Panc1 (cell line): ENCODE results near the gene USP37. TPM values are rescaled to one million over a fixed set of nuclear protein-coding genes. Genes with fewer than 3 reads are reported as not detected.

Source experiments
- ATAC-seq: fragments of 200-7000 bp; cut with Tn5 transposase; 2 replicates; pipeline ENCODE4 v1.9.1; 2020; ENCODE audit warnings: mild to moderate bottlenecking, moderate library complexity
- BruUV-seq: library from RNA; stranded (reverse); fragments of 400-500 nt; replicated peaks from 2 replicates; lab custom pipeline; 2021; lab: Mats Ljungman, UMichigan
- CTCF ChIA-PET: fragments of 300-600 bp; sonication (Branson Sonifier 250); formaldehyde crosslinking; loops from one replicate; lab custom pipeline; 2022; ENCODE audit warnings: antibody characterized with exemption; lab: Charles Lee
- POLR2A ChIA-PET: fragments of 300-600 bp; sonication (Branson Sonifier 250); formaldehyde crosslinking; loops from one replicate; lab custom pipeline; 2022; ENCODE audit warnings: antibody characterized with exemption; lab: Charles Lee
- DNase-seq: peaks from one replicate; pipeline ENCODE4 v3.0.0-alpha.2; 2010; ENCODE audit warnings: low read depth, low spot score
- H3K27ac ChIP-seq: 2 replicates; pipeline ENCODE4 v1.5.1; 2011; ENCODE audit warnings: mild to moderate bottlenecking, low read length, inconsistent platforms
- H3K27me3 ChIP-seq: fragments of 200-500 bp; sonication (Bioruptor generic); 2 replicates; pipeline ENCODE4 v1.6.0; 2014; ENCODE audit warnings: low read length, inconsistent platforms; ENCODE audit not compliant: control insufficient read depth, insufficient read depth
- H3K36me3 ChIP-seq: fragments of 200-500 bp; sonication (Bioruptor generic); 2 replicates; pipeline ENCODE4 v1.5.1; 2014; ENCODE audit warnings: inconsistent platforms, mild to moderate bottlenecking, low read length, moderate library complexity; ENCODE audit not compliant: control insufficient read depth, insufficient read depth
- H3K4me1 ChIP-seq: 2 replicates; pipeline ENCODE4 v1.5.1; 2011; ENCODE audit warnings: inconsistent platforms, mild to moderate bottlenecking, low read length, moderate library complexity; ENCODE audit not compliant: control insufficient read depth, insufficient read depth
- H3K4me3 ChIP-seq, 2 experiments: 2 replicates each; pipeline ENCODE4 v1.5.1; 2011 to 2012; ENCODE audit warnings: low read depth in 2 of 2, low read length in 2 of 2, mild to moderate bottlenecking in 2 of 2, inconsistent platforms in 1 of 2, moderate library complexity in 1 of 2
- H3K9me3 ChIP-seq: fragments of 200-500 bp; sonication (Bioruptor generic); 2 replicates; pipeline ENCODE4 v1.5.1; 2014; ENCODE audit warnings: low read depth, mild to moderate bottlenecking, inconsistent platforms, low read length, moderate library complexity; ENCODE audit not compliant: control insufficient read depth, insufficient read depth
- POLR2AphosphoS5 ChIP-seq: IDR thresholded peaks from 2 replicates; pipeline ENCODE4 v1.6.1; 2012; ENCODE audit warnings: mild to moderate bottlenecking, low read depth, low read length, moderate library complexity
- SIN3A ChIP-seq: IDR thresholded peaks from 2 replicates; pipeline ENCODE4 v1.6.1; 2012; ENCODE audit warnings: low read depth, mild to moderate bottlenecking, low read length, moderate library complexity, borderline replicate concordance; ENCODE audit not compliant: insufficient read depth
- TCF7L2 ChIP-seq: IDR thresholded peaks from 2 replicates; pipeline ENCODE4 v1.6.1; 2011; ENCODE audit warnings: mild to moderate bottlenecking, low read depth, low read length, inconsistent platforms
- in situ Hi-C: cut with HindIII; loops from 2 replicates; pipeline ENCODE4 v1.10.0; 2016; ENCODE audit warnings: low sequenced_read_pairs, low pct_unique_long_range_greater_than_20kb
- intact Hi-C: fragments of 100-400 bp; cut with micrococcal nuclease; formaldehyde crosslinking; loops from one replicate; pipeline ENCODE4 v1.10.0; 2022; ENCODE audit not compliant: unreplicated experiment
- total RNA-seq: library from RNA; stranded (reverse); gene quantifications from one replicate; pipeline ENCODE4 v1.2.1, GENCODE V29; 2021; ENCODE audit not compliant: unreplicated experiment
- TF ChIP-seq, protein P1 (sequence below): fragments of 450-650 bp; IDR thresholded peaks from 2 replicates; pipeline ENCODE4 v1.5.1; 2017; ENCODE audit warnings: mild to moderate bottlenecking
- TF ChIP-seq, protein P2 (sequence below), 2 experiments: IDR thresholded peaks; 2 replicates each; pipeline ENCODE4 v1.6.1; 2011 to 2012; ENCODE audit warnings: low read depth in 2 of 2, control low read depth in 1 of 2, low read length in 1 of 2, mild to moderate bottlenecking in 1 of 2, moderate library complexity in 1 of 2; ENCODE audit not compliant: insufficient read depth in 1 of 2

USP37 gene
- total RNA-seq, 1 experiment from 2014 or later, result 19.2 TPM

DNA sequence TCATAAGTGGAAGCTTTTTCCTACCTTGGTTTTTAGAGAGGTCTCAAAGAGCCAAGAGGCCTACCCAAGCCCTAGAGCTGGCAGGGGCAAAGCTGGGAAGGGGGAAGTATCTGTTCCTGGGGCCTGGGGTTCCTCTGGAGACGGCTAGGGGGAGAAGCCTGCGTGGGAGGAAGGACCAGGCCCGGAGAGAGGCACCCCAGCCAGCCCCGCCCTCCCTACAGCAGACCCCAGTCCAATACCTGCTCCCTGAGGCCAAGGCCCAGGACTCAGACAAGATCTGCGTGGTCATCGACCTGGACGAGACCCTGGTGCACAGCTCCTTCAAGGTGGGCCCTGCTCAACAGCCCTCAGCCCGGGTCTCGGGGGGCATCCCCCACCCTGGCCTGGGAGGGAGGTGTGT is 166.3 kb downstream of the USP37 start:
- H3K4me1 ChIP-seq, result peaks cover 60% of the 10 kb centered on the region
- ChIA-PET CTCF (interaction anchor here (0.6 kb wide), 1 partner anchor 68 kb away, joined by 11 read pairs; no protein-coding TSS in a partner anchor), POLR2A (no interaction called here)
- H3K27ac ChIP-seq, result peak overlapping the region; percentile 76
- in situ Hi-C loops (no loop called here), intact Hi-C loops (no loop called here)
- no peaks in the 10 kb centered on the region; the same call in none of the 2 replicates for H3K36me3 ChIP-seq
- TF ChIP-seq SIN3A (no peak), POLR2AphosphoS5 (no peak), TCF7L2 (no peak)
- TF ChIP-seq, protein P1, sequence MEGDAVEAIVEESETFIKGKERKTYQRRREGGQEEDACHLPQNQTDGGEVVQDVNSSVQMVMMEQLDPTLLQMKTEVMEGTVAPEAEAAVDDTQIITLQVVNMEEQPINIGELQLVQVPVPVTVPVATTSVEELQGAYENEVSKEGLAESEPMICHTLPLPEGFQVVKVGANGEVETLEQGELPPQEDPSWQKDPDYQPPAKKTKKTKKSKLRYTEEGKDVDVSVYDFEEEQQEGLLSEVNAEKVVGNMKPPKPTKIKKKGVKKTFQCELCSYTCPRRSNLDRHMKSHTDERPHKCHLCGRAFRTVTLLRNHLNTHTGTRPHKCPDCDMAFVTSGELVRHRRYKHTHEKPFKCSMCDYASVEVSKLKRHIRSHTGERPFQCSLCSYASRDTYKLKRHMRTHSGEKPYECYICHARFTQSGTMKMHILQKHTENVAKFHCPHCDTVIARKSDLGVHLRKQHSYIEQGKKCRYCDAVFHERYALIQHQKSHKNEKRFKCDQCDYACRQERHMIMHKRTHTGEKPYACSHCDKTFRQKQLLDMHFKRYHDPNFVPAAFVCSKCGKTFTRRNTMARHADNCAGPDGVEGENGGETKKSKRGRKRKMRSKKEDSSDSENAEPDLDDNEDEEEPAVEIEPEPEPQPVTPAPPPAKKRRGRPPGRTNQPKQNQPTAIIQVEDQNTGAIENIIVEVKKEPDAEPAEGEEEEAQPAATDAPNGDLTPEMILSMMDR, result no peak
- TF ChIP-seq, protein P2, sequence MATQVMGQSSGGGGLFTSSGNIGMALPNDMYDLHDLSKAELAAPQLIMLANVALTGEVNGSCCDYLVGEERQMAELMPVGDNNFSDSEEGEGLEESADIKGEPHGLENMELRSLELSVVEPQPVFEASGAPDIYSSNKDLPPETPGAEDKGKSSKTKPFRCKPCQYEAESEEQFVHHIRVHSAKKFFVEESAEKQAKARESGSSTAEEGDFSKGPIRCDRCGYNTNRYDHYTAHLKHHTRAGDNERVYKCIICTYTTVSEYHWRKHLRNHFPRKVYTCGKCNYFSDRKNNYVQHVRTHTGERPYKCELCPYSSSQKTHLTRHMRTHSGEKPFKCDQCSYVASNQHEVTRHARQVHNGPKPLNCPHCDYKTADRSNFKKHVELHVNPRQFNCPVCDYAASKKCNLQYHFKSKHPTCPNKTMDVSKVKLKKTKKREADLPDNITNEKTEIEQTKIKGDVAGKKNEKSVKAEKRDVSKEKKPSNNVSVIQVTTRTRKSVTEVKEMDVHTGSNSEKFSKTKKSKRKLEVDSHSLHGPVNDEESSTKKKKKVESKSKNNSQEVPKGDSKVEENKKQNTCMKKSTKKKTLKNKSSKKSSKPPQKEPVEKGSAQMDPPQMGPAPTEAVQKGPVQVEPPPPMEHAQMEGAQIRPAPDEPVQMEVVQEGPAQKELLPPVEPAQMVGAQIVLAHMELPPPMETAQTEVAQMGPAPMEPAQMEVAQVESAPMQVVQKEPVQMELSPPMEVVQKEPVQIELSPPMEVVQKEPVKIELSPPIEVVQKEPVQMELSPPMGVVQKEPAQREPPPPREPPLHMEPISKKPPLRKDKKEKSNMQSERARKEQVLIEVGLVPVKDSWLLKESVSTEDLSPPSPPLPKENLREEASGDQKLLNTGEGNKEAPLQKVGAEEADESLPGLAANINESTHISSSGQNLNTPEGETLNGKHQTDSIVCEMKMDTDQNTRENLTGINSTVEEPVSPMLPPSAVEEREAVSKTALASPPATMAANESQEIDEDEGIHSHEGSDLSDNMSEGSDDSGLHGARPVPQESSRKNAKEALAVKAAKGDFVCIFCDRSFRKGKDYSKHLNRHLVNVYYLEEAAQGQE (IDR thresholded peaks at IDR 0.05; ENCODE audit: insufficient read depth in 1 of 2, low read depth in 2 of 2, low read length in 1 of 2), result no peak
- peak overlapping the region; percentile 76 to 78 for H3K4me3 ChIP-seq
- H3K27me3 ChIP-seq, result no peaks in the 10 kb centered on the region
- no peak for ATAC-seq
- no peaks in the 10 kb centered on the region for H3K9me3 ChIP-seq
- BruUV-seq, result no TSS peak
- DNase-seq, result no peak

DNA sequence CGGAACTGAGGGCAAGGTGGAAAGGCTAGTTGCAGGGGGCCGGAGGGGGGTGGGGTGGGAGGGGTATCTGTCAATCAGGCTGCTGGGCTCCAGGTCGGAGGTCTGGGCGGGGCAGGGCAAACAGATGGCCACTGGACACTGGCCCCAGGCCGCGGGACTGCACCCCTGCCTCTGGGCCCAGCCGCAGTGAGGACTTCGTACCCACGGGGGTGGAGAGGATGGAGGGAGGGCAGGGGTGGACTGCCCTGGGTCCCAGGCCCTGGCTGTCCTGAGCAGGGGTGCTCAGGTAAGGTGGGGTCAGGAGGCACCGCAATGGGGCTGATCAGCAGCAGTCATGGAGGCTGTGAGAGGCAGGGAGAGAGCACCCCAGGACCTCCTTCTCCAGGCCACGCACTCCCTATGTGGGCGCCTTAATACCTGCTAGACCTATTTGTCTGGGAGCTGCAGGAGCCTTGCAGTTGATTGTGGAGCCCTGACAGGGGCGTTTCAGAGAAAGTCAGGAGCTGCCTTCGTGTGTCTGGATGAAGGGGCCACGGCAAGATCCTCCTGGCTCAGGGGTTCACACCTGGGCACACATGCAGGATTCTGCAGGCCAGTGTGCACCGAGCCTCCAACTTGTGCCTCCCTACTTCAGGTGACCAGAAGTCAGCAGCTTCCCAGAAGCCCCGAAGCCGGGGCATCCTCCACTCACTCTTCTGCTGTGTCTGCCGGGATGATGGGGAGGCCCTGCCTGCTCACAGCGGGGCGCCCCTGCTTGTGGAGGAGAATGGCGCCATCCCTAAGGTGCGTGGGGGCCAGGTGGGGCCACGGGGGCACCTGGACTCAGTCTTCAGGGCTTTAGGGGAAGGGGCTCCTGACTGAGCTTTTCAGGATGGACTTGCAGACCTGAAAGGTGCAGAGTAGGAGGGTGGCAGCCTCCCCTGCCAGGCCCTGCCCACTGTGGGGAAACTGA is 166.9 kb downstream of the USP37 start:
- peaks cover 61% of the 10 kb centered on the region for H3K4me1 ChIP-seq
- DNase-seq, result no peak
- ChIA-PET POLR2A (no interaction called here), CTCF (interaction anchor here (0.6 kb wide), 1 partner anchor 69 kb away, joined by 11 read pairs; no protein-coding TSS in a partner anchor)
- peak overlapping the region; percentile 81 for H3K27ac ChIP-seq
- TF ChIP-seq SIN3A (no peak), TCF7L2 (no peak), POLR2AphosphoS5 (no peak)
- TF ChIP-seq, protein P1, result no peak
- TF ChIP-seq, protein P2 (IDR thresholded peaks at IDR 0.05; ENCODE audit: insufficient read depth in 1 of 2, low read depth in 2 of 2, low read length in 1 of 2), result no peak
- H3K9me3 ChIP-seq, result no peaks in the 10 kb centered on the region
- H3K36me3 ChIP-seq, result no peaks in the 10 kb centered on the region; the same call in none of the 2 replicates
- H3K4me3 ChIP-seq, result peak overlapping the region; percentile 76 to 78
- no peak for ATAC-seq
- in situ Hi-C loops (no loop called here), intact Hi-C loops (no loop called here)
- no peaks in the 10 kb centered on the region for H3K27me3 ChIP-seq
- no TSS peak for BruUV-seq
